Glutamatergic neuron (in vitro differentiated cells): ENCODE data around the gene MAP7D3. TPM values are rescaled to one million over a fixed set of nuclear protein-coding genes. Genes with fewer than 3 reads are reported as not detected.

Experiments
- DNase-seq: peaks from one replicate; pipeline ENCODE4 v3.0.0; 2022
- H3K27ac Mint-ChIP-seq: one replicate; pipeline ENCODE4 v1.8.0; 2020; ENCODE audit warnings: mild to moderate bottlenecking, mixed read lengths, inconsistent platforms; ENCODE audit not compliant: unreplicated experiment
- H3K27me3 Mint-ChIP-seq: one replicate; pipeline ENCODE4 v1.8.0; 2020; ENCODE audit warnings: mild to moderate bottlenecking, moderate library complexity, mixed read lengths, inconsistent platforms; ENCODE audit not compliant: unreplicated experiment
- H3K36me3 Mint-ChIP-seq: one replicate; pipeline ENCODE4 v1.8.0; 2020; ENCODE audit warnings: mild to moderate bottlenecking, mixed read lengths, inconsistent platforms; ENCODE audit not compliant: unreplicated experiment
- H3K4me1 Mint-ChIP-seq: one replicate; pipeline ENCODE4 v1.8.0; 2020; ENCODE audit warnings: mild to moderate bottlenecking, low read depth, mixed read lengths, inconsistent platforms; ENCODE audit not compliant: unreplicated experiment
- H3K4me3 Mint-ChIP-seq: one replicate; pipeline ENCODE4 v1.8.0; 2020; ENCODE audit warnings: mild to moderate bottlenecking, mixed read lengths, inconsistent platforms; ENCODE audit not compliant: unreplicated experiment
- H3K9me3 Mint-ChIP-seq: one replicate; pipeline ENCODE4 v1.8.0; 2020; ENCODE audit warnings: mild to moderate bottlenecking, moderate library complexity, mixed read lengths, inconsistent platforms; ENCODE audit not compliant: unreplicated experiment
- total RNA-seq: library from RNA; stranded (reverse); fragmentation: NEBNext Ultra II Directional; extraction: Animal tissue kit (Norgen Biotek cat#: 25700); gene quantifications from one replicate; pipeline ENCODE4 v1.2.1, GENCODE V29; 2021; ENCODE audit not compliant: unreplicated experiment
- TF ChIP-seq, protein P1 (sequence below): fragments of 200-600 bp; sonication (generic); IDR thresholded peaks from one replicate; pipeline ENCODE4 v1.5.0; 2021; ENCODE audit not compliant: partially characterized antibody, unreplicated experiment

Gene MAP7D3
- total RNA-seq, 1 donor from 2014 or later: 4.6 TPM

DNA sequence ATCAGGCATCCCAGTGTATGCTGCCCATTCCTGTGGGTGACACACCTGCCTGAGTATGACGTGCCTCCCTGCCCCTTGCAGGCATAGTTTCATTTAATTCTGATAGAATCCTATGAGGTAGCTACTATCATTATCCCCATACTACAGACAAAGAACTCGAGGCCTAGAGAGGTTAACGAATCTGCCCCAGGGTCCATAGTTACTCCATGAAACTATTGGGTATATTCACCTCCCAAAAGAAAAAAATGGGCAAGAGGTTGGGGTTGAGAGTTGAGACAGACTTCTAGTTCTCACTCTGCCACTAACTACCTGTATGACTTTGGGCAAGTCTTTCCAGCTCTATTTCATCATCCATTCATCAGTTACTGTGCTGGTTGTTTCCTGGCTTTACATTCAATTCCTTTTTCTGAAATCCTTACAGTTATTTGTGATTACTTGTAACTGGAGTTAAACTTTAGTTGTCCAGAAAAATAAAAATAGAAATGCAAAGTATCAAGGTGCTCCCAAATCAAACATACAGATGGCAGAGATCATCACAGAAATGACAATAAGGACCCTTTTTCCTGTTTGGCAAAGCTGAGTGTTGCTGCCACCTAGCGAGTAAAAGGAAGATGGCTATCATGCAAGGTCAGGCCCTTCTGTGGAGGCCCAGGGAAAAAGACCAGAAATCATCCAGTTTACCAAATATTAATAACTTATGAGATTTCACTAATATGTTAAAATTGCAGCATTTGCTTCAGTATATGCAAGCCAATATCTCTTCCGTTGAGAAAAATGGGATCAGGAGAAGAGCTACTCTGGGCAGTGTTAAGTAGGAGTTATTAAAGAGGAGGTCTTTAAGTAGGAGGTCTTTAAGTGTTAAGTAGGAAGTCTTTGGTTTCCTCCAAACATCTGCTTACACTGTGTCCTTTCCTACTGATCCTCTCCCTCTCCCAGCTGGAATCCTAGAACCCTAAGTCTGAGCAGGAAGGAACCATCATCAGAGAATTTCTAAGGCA lies 17.1 kb upstream of the MAP7D3 start:
- H3K4me1 Mint-ChIP-seq: no peaks in the 10 kb centered on the region
- DNase-seq: peak; percentile 22
- H3K36me3 Mint-ChIP-seq: no peaks in the 10 kb centered on the region
- H3K27me3 Mint-ChIP-seq: peaks cover 2% of the 10 kb centered on the region
- no peak overlapping the region for H3K4me3 Mint-ChIP-seq
- H3K9me3 Mint-ChIP-seq: no peaks in the 10 kb centered on the region
- no peak overlapping the region for H3K27ac Mint-ChIP-seq
- TF ChIP-seq, protein P1, sequence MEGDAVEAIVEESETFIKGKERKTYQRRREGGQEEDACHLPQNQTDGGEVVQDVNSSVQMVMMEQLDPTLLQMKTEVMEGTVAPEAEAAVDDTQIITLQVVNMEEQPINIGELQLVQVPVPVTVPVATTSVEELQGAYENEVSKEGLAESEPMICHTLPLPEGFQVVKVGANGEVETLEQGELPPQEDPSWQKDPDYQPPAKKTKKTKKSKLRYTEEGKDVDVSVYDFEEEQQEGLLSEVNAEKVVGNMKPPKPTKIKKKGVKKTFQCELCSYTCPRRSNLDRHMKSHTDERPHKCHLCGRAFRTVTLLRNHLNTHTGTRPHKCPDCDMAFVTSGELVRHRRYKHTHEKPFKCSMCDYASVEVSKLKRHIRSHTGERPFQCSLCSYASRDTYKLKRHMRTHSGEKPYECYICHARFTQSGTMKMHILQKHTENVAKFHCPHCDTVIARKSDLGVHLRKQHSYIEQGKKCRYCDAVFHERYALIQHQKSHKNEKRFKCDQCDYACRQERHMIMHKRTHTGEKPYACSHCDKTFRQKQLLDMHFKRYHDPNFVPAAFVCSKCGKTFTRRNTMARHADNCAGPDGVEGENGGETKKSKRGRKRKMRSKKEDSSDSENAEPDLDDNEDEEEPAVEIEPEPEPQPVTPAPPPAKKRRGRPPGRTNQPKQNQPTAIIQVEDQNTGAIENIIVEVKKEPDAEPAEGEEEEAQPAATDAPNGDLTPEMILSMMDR: peak; percentile 58

DNA sequence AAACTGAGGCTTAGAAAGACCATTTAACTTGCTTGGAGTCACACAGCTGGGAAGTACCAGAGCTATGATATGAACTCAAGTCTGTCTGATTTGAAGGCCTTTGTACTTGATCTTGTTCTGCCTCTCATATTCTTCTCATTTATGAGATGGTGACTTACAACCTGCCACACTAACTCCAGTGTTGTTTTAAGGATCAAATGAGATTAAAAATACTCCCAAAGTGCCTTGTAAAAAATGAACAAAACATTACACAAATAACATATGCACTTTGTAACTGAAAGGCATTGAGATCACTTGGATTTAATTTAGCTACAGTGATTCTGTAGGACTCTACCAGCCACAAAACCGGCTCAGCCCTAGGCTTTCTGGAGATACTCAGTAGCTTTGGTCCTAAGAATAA lies 15.6 kb upstream of the MAP7D3 start:
- H3K9me3 Mint-ChIP-seq: no peaks in the 10 kb centered on the region

DNA sequence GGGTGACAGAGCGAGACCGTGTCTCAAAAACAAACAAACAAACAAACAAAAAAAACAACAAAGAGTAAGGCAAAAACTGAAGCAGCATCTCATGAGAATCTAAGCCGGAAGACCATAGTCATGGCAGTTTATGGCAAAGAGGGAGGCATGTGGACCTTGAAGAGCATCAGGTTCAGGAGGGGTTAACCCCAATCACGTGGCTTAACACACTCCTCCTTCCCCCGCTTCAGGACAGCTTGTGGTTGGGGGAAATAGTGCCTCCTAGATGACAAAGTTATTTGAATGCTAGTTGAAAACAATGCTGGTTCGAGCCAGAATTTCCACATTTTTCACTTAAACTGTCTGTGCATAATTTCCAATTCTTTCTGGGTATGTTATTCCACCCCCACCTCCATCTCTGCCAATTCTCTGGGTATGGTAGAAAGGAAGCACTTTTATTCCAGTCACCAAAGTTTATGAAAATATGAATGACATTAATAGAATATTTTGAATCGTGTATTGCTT lies 11.7 kb upstream of the MAP7D3 start:
- TF ChIP-seq, protein P1: no peak
- no peaks in the 10 kb centered on the region for H3K36me3 Mint-ChIP-seq
- no peaks in the 10 kb centered on the region for H3K27me3 Mint-ChIP-seq
- no peak overlapping the region for H3K27ac Mint-ChIP-seq
- H3K4me1 Mint-ChIP-seq: peaks cover 10% of the 10 kb centered on the region
- DNase-seq: no peak
- no peak overlapping the region for H3K4me3 Mint-ChIP-seq
- H3K9me3 Mint-ChIP-seq: peaks cover 1% of the 10 kb centered on the region

More for the DNA sequence above, 15.6 kb upstream of the MAP7D3 start:
- H3K27ac Mint-ChIP-seq: no peak overlapping the region
- H3K4me3 Mint-ChIP-seq: no peak overlapping the region
- peaks cover 3% of the 10 kb centered on the region for H3K4me1 Mint-ChIP-seq
- no peaks in the 10 kb centered on the region for H3K36me3 Mint-ChIP-seq
- TF ChIP-seq, protein P1: no peak
- peaks cover 2% of the 10 kb centered on the region for H3K27me3 Mint-ChIP-seq
- no peak for DNase-seq

DNA sequence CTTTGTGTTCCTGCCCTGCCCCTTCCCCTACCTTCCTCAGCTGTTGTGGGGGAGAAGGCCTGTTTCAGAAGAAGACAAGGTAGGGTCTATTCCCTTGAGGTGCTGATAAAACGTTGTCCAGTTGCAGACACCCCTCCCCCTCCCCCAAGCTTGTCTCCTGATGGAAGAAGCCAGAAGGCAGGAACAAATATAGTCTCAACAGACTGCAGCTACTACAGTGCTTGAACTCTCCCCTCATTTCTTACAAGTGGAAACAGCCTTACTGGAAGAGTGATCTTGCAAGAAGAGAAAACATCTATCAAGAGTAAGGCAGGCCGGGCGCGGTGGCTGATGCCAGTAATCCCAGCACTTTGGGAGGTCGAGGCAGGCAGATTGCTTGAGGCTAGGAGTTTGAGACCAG lies 11.0 kb upstream of the MAP7D3 start:
- DNase-seq: peak; percentile 14
- H3K9me3 Mint-ChIP-seq: peaks cover 1% of the 10 kb centered on the region
- no peak overlapping the region for H3K4me3 Mint-ChIP-seq
- H3K27ac Mint-ChIP-seq: no peak overlapping the region
- TF ChIP-seq, protein P1: no peak
- H3K36me3 Mint-ChIP-seq: no peaks in the 10 kb centered on the region
- peaks cover 10% of the 10 kb centered on the region for H3K4me1 Mint-ChIP-seq
- H3K27me3 Mint-ChIP-seq: no peaks in the 10 kb centered on the region

DNA sequence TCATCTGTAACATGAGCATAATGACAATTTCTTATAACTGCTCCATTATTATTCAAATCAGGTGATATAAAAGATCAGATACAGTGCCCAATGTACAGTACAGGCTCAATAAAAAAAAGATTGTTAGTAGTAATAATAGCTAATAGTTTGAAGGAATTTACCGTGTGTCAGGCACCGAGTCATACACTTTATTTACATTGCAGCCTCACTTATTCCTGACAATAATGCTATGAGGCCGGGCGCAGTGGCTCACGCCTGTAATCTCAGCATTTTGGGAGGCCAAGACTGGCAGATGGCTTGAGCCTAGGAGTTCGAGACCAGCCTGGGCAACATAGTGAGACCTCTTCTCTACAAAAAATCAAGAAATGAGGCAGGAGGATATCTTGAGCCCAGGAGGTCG lies 10.1 kb upstream of the MAP7D3 start:
- H3K27ac Mint-ChIP-seq: no peak overlapping the region
- DNase-seq: no peak
- no peaks in the 10 kb centered on the region for H3K36me3 Mint-ChIP-seq
- H3K27me3 Mint-ChIP-seq: no peaks in the 10 kb centered on the region
- H3K4me3 Mint-ChIP-seq: no peak overlapping the region
- TF ChIP-seq, protein P1: no peak
- peaks cover 1% of the 10 kb centered on the region for H3K9me3 Mint-ChIP-seq
- H3K4me1 Mint-ChIP-seq: peaks cover 10% of the 10 kb centered on the region
